ENCODE results near the gene KDM1A.

- no peak for TF ChIP-seq SETDB1 (CRISPR knock-in tag; IDR thresholded peaks at IDR 0.05; ENCODE audit: borderline replicate concordance)
- no peak for TF ChIP-seq RARG (CRISPR knock-in tag; IDR thresholded peaks at IDR 0.05; ENCODE audit: low read depth)
These were observed 2.6 kb downstream of the KDM1A start for GRCh38 chr1:23021834-23022233.

All from HepG2 (cell line).